ENCODE results near the gene CREB5. TPM values are rescaled to one million over a fixed set of nuclear protein-coding genes. Genes with fewer than 3 reads are reported as not detected.
A peak's percentile ranks its signal among the peaks of the same experiment; 100 is the strongest.

CREB5 gene
- total RNA-seq, 5 donors from 2014 or later (not counting 1 experiment from before 2014, with no cell fraction given): 0.03 to 0.58 (median 0.23) TPM

GRCh38 chr7:28389504-28390395 lies 22.6 kb upstream of the CREB5 start:
- no peak for ATAC-seq (replicated peaks in 1 of 4)
- no peak overlapping the region for H3K27ac Mint-ChIP-seq
- H3K4me3 ChIP-seq (ENCODE audit: control insufficient read depth in 1 of 2, extremely low read depth in 1 of 2, low read length in 1 of 2): no peak overlapping the region
- no peak overlapping the region for H3K27ac ChIP-seq (ENCODE audit: low read length)
- H3K36me3 Mint-ChIP-seq: no peaks in the 10 kb centered on the region
- peaks cover 20 to 34% of the 10 kb centered on the region in 2 donors for H3K27me3 Mint-ChIP-seq
- H3K4me3 Mint-ChIP-seq: no peak overlapping the region
- H3K27me3 ChIP-seq (replicated peaks in 1 of 2; ENCODE audit: control insufficient read depth in 2 of 2, extremely low read depth in 1 of 2, insufficient read depth in 2 of 2, low read length in 1 of 2): peaks cover 0 to 4% of the 10 kb centered on the region in 2 experiments
- peak in 1 of 35 experiments; percentile 51 for DNase-seq
- no CpG with 5 or more reads among the region's 14 CpGs for WGBS (ENCODE audit: insufficient coverage)
- ChIA-PET POLR2A (no interaction called here), CTCF (interaction anchor here (0.5 to 1.3 kb wide), 8 partner anchors 24 to 939 kb away, joined by 3 to 7 read pairs (median 3); no protein-coding TSS in a partner anchor)
- H3K36me3 ChIP-seq (ENCODE audit: control insufficient read depth in 2 of 2, extremely low read depth in 1 of 2, insufficient read depth in 1 of 2, low read length in 1 of 2): no peaks in the 10 kb centered on the region
- no peaks in the 10 kb centered on the region for H3K9me3 Mint-ChIP-seq
- no peaks in the 10 kb centered on the region for H3K4me1 ChIP-seq (ENCODE audit: control insufficient read depth in 1 of 2, extremely low read depth in 1 of 2, insufficient read depth in 2 of 2, low read length in 2 of 2)
- peaks cover 0 to 6% (median 2%) of the 10 kb centered on the region in 3 donors for H3K4me1 Mint-ChIP-seq
- no peaks in the 10 kb centered on the region for H3K9me3 ChIP-seq

GRCh38 chr7:28390426-28390825 lies 21.9 kb upstream of the CREB5 start:
- DNase-seq (no peak), ATAC-seq (replicated peaks in 1 of 4) (no peak)
- ChIA-PET POLR2A (no interaction called here), CTCF (interaction anchor here in 1 of 2 donors (0.6 to 1.3 kb wide), 2 partner anchors 463 to 938 kb away, joined by 3 to 7 read pairs; no protein-coding TSS in a partner anchor)
- Mint-ChIP-seq H3K9me3 (no peaks in the 10 kb centered on the region), H3K27ac (no peak overlapping the region), H3K4me3 (no peak overlapping the region), H3K27me3 (peaks cover 25 to 34% of the 10 kb centered on the region in 2 donors), H3K36me3 (no peaks in the 10 kb centered on the region), H3K4me1 (peaks cover 0 to 6% (median 2%) of the 10 kb centered on the region in 3 donors)
- no peaks in the 10 kb centered on the region for H3K9me3 ChIP-seq
- no peak overlapping the region for H3K4me3 ChIP-seq (ENCODE audit: control insufficient read depth in 1 of 2, extremely low read depth in 1 of 2, low read length in 1 of 2)
- peaks cover 0 to 4% of the 10 kb centered on the region in 2 experiments for H3K27me3 ChIP-seq (replicated peaks in 1 of 2; ENCODE audit: control insufficient read depth in 2 of 2, extremely low read depth in 1 of 2, insufficient read depth in 2 of 2, low read length in 1 of 2)
- no peaks in the 10 kb centered on the region for H3K4me1 ChIP-seq (ENCODE audit: control insufficient read depth in 1 of 2, extremely low read depth in 1 of 2, insufficient read depth in 2 of 2, low read length in 2 of 2)
- no peaks in the 10 kb centered on the region for H3K36me3 ChIP-seq (ENCODE audit: control insufficient read depth in 2 of 2, extremely low read depth in 1 of 2, insufficient read depth in 1 of 2, low read length in 1 of 2)
- WGBS (ENCODE audit: insufficient coverage): no CpG with 5 or more reads among the region's 3 CpGs
- no peak overlapping the region for H3K27ac ChIP-seq (ENCODE audit: low read length)

GRCh38 chr7:28392289-28392688 lies 20.0 kb upstream of the CREB5 start:
- ChIA-PET POLR2A (no interaction called here), CTCF (no interaction called here)
- Mint-ChIP-seq H3K36me3 (no peaks in the 10 kb centered on the region), H3K27ac (no peak overlapping the region), H3K27me3 (peaks cover 25 to 37% of the 10 kb centered on the region in 2 donors), H3K4me3 (no peak overlapping the region), H3K9me3 (no peaks in the 10 kb centered on the region), H3K4me1 (peaks cover 0 to 6% (median 2%) of the 10 kb centered on the region in 3 donors)
- Histone ChIP-seq H3K4me3 (ENCODE audit: control insufficient read depth in 1 of 2, extremely low read depth in 1 of 2, low read length in 1 of 2) (no peak overlapping the region), H3K27ac (ENCODE audit: low read length) (no peak overlapping the region), H3K9me3 (no peaks in the 10 kb centered on the region), H3K4me1 (ENCODE audit: control insufficient read depth in 1 of 2, extremely low read depth in 1 of 2, insufficient read depth in 2 of 2, low read length in 2 of 2) (no peaks in the 10 kb centered on the region), H3K27me3 (replicated peaks in 1 of 2; ENCODE audit: control insufficient read depth in 2 of 2, extremely low read depth in 1 of 2, insufficient read depth in 2 of 2, low read length in 1 of 2) (peaks cover 0 to 4% of the 10 kb centered on the region in 2 experiments), H3K36me3 (ENCODE audit: control insufficient read depth in 2 of 2, extremely low read depth in 1 of 2, insufficient read depth in 1 of 2, low read length in 1 of 2) (no peaks in the 10 kb centered on the region)
- ATAC-seq (replicated peaks in 1 of 4): no peak
- DNase-seq: no peak
- WGBS (ENCODE audit: insufficient coverage): no CpG with 5 or more reads among the region's 2 CpGs

- WGBS (ENCODE audit: insufficient coverage): no CpG with 5 or more reads among the region's 3 CpGs
- CTCF ChIA-PET: no interaction called here
- no peaks in the 10 kb centered on the region for H3K4me1 ChIP-seq (ENCODE audit: control insufficient read depth in 1 of 2, extremely low read depth in 1 of 2, insufficient read depth in 2 of 2, low read length in 2 of 2)
Measured at GRCh38 chr7:28395404-28395803, 16.9 kb upstream of the CREB5 start.

GRCh38 chr7:28395831-28396230 lies 16.5 kb upstream of the CREB5 start:
- no peaks in the 10 kb centered on the region for H3K4me1 ChIP-seq (ENCODE audit: control insufficient read depth in 1 of 2, extremely low read depth in 1 of 2, insufficient read depth in 2 of 2, low read length in 2 of 2)
- no peaks in the 10 kb centered on the region for H3K9me3 ChIP-seq
- peaks cover 0 to 7% of the 10 kb centered on the region in 2 experiments for H3K27me3 ChIP-seq (replicated peaks in 1 of 2; ENCODE audit: control insufficient read depth in 2 of 2, extremely low read depth in 1 of 2, insufficient read depth in 2 of 2, low read length in 1 of 2)
- peaks cover 23 to 26% of the 10 kb centered on the region in 2 donors for H3K27me3 Mint-ChIP-seq
- no peak overlapping the region for H3K4me3 ChIP-seq (ENCODE audit: control insufficient read depth in 1 of 2, extremely low read depth in 1 of 2, low read length in 1 of 2)
- H3K36me3 ChIP-seq (ENCODE audit: control insufficient read depth in 2 of 2, extremely low read depth in 1 of 2, insufficient read depth in 1 of 2, low read length in 1 of 2): no peaks in the 10 kb centered on the region
- ATAC-seq (replicated peaks in 1 of 4): no peak
- H3K4me3 Mint-ChIP-seq: no peak overlapping the region
- no peaks in the 10 kb centered on the region for H3K4me1 Mint-ChIP-seq
- H3K9me3 Mint-ChIP-seq: no peaks in the 10 kb centered on the region
- CTCF ChIA-PET: no interaction called here
- no peak for DNase-seq
- POLR2A ChIA-PET: no interaction called here
- no peaks in the 10 kb centered on the region for H3K36me3 Mint-ChIP-seq
- H3K27ac Mint-ChIP-seq: no peak overlapping the region
- no peak overlapping the region for H3K27ac ChIP-seq (ENCODE audit: low read length)
- 67% methylated on average over 1 of the region's 2 CpGs for WGBS (ENCODE audit: insufficient coverage)

More at GRCh38 chr7:28395404-28395803, 16.9 kb upstream of the CREB5 start:
- H3K4me1 Mint-ChIP-seq: no peaks in the 10 kb centered on the region
- no peak overlapping the region for H3K4me3 ChIP-seq (ENCODE audit: control insufficient read depth in 1 of 2, extremely low read depth in 1 of 2, low read length in 1 of 2)
- H3K9me3 Mint-ChIP-seq: no peaks in the 10 kb centered on the region
- peaks cover 0 to 7% of the 10 kb centered on the region in 2 experiments for H3K27me3 ChIP-seq (replicated peaks in 1 of 2; ENCODE audit: control insufficient read depth in 2 of 2, extremely low read depth in 1 of 2, insufficient read depth in 2 of 2, low read length in 1 of 2)
- H3K36me3 ChIP-seq (ENCODE audit: control insufficient read depth in 2 of 2, extremely low read depth in 1 of 2, insufficient read depth in 1 of 2, low read length in 1 of 2): no peaks in the 10 kb centered on the region
- DNase-seq (no peak), ATAC-seq (replicated peaks in 1 of 4) (no peak)
- H3K9me3 ChIP-seq: no peaks in the 10 kb centered on the region
- no peaks in the 10 kb centered on the region for H3K36me3 Mint-ChIP-seq
- no peak overlapping the region for H3K27ac ChIP-seq (ENCODE audit: low read length)
- POLR2A ChIA-PET: no interaction called here
- H3K4me3 Mint-ChIP-seq: no peak overlapping the region
- peaks cover 25 to 29% of the 10 kb centered on the region in 2 donors for H3K27me3 Mint-ChIP-seq
- no peak overlapping the region for H3K27ac Mint-ChIP-seq

- H3K4me1 Mint-ChIP-seq: no peaks in the 10 kb centered on the region
- no CpG with 5 or more reads among the region's 2 CpGs for WGBS (ENCODE audit: insufficient coverage)
- H3K4me3 ChIP-seq (ENCODE audit: control insufficient read depth in 1 of 2, extremely low read depth in 1 of 2, low read length in 1 of 2): no peak overlapping the region
- H3K36me3 ChIP-seq (ENCODE audit: control insufficient read depth in 2 of 2, extremely low read depth in 1 of 2, insufficient read depth in 1 of 2, low read length in 1 of 2): no peaks in the 10 kb centered on the region
- H3K4me3 Mint-ChIP-seq: no peak overlapping the region
- no peak overlapping the region for H3K27ac Mint-ChIP-seq
- ChIA-PET POLR2A (no interaction called here), CTCF (no interaction called here)
- peaks cover 17 to 18% of the 10 kb centered on the region in 2 donors for H3K27me3 Mint-ChIP-seq
- H3K27me3 ChIP-seq (replicated peaks in 1 of 2; ENCODE audit: control insufficient read depth in 2 of 2, extremely low read depth in 1 of 2, insufficient read depth in 2 of 2, low read length in 1 of 2): peaks cover 0 to 7% of the 10 kb centered on the region in 2 experiments
- ATAC-seq (replicated peaks in 1 of 4) (no peak), DNase-seq (no peak)
- no peaks in the 10 kb centered on the region for H3K9me3 Mint-ChIP-seq
- no peaks in the 10 kb centered on the region for H3K4me1 ChIP-seq (ENCODE audit: control insufficient read depth in 1 of 2, extremely low read depth in 1 of 2, insufficient read depth in 2 of 2, low read length in 2 of 2)
- no peaks in the 10 kb centered on the region for H3K9me3 ChIP-seq
- no peak overlapping the region for H3K27ac ChIP-seq (ENCODE audit: low read length)
- H3K36me3 Mint-ChIP-seq: no peaks in the 10 kb centered on the region
Measured at GRCh38 chr7:28397141-28397540, 15.2 kb upstream of the CREB5 start.

Measured in T-cell (primary cell).